COLO668 (cell line): ENCODE results near the gene MYO5B.

Experiments
- DNase-seq: peaks from one replicate; lab custom pipeline; 2025; ENCODE audit not compliant: unreplicated experiment; lab: John Stamatoyannopoulos, UW

Gene MYO5B

GRCh38 chr18:49931179-49931578, 263.8 kb downstream of the MYO5B start:
- DNase-seq = no peak

GRCh38 chr18:49926106-49926745, 268.7 kb downstream of the MYO5B start:
- DNase-seq = no peak

- DNase-seq = no peak
Observed at GRCh38 chr18:49924293-49924983, 270.5 kb downstream of the MYO5B start.

- no peak for DNase-seq
Observed at GRCh38 chr18:49922228-49922627, 272.7 kb downstream of the MYO5B start.

- no peak for DNase-seq
Observed at GRCh38 chr18:49921318-49921985, 273.5 kb downstream of the MYO5B start.

- no peak for DNase-seq
Observed at GRCh38 chr18:49920731-49921130, 274.2 kb downstream of the MYO5B start.

GRCh38 chr18:49917742-49918141, 277.2 kb downstream of the MYO5B start:
- DNase-seq = no peak

GRCh38 chr18:49915352-49915751, 279.6 kb downstream of the MYO5B start:
- no peak for DNase-seq

GRCh38 chr18:49913221-49913620, 281.7 kb downstream of the MYO5B start:
- no peak for DNase-seq

GRCh38 chr18:49911427-49911826, 283.5 kb downstream of the MYO5B start:
- DNase-seq = peak; percentile 39

- DNase-seq = peak; percentile 14
Observed at GRCh38 chr18:49910986-49911385, 284.0 kb downstream of the MYO5B start.

GRCh38 chr18:49910019-49910418, 284.9 kb downstream of the MYO5B start:
- DNase-seq = no peak

- DNase-seq = no peak
Observed at GRCh38 chr18:49907346-49907929, 287.5 kb downstream of the MYO5B start.

GRCh38 chr18:49905771-49906170, 289.2 kb downstream of the MYO5B start:
- DNase-seq = no peak

- DNase-seq = no peak
Observed at GRCh38 chr18:49904871-49905555, 289.9 kb downstream of the MYO5B start.

- no peak for DNase-seq
Observed at GRCh38 chr18:49901862-49902340, 293.0 kb downstream of the MYO5B start.

- peak; percentile 67 for DNase-seq
Observed at GRCh38 chr18:49899657-49900330, 295.2 kb downstream of the MYO5B start.

- no peak for DNase-seq
Observed at GRCh38 chr18:49898421-49898820, 296.5 kb downstream of the MYO5B start.

- no peak for DNase-seq
Observed at GRCh38 chr18:49894517-49895226, 300.3 kb downstream of the MYO5B start.

- DNase-seq = no peak
Observed at GRCh38 chr18:49893036-49893435, 301.9 kb downstream of the MYO5B start.
